Tongue (tissue), 2 donors: ENCODE data around the gene LPXN. TPM values are rescaled to one million over a fixed set of nuclear protein-coding genes. Genes with fewer than 3 reads are reported as not detected.
A peak's percentile ranks its signal among the peaks of the same experiment; 100 is the strongest.
"Not testable (repeated sequence)": the region's sequence is repeated elsewhere in the genome, so short reads cannot be mapped to it uniquely, and the experiment has no call there.

Experiments
- DNase-seq: peaks from one replicate; pipeline ENCODE4 v3.0.0-alpha.2; 2015
- total RNA-seq: library from RNA; depleted of rRNA; stranded (reverse); fragments of >200 nt; gene quantifications from one replicate; pipeline ENCODE4 v1.2.3, GENCODE V29; 2014

The LPXN gene
- total RNA-seq, 1 donor from 2014 or later, result 3.9 TPM

DNA sequence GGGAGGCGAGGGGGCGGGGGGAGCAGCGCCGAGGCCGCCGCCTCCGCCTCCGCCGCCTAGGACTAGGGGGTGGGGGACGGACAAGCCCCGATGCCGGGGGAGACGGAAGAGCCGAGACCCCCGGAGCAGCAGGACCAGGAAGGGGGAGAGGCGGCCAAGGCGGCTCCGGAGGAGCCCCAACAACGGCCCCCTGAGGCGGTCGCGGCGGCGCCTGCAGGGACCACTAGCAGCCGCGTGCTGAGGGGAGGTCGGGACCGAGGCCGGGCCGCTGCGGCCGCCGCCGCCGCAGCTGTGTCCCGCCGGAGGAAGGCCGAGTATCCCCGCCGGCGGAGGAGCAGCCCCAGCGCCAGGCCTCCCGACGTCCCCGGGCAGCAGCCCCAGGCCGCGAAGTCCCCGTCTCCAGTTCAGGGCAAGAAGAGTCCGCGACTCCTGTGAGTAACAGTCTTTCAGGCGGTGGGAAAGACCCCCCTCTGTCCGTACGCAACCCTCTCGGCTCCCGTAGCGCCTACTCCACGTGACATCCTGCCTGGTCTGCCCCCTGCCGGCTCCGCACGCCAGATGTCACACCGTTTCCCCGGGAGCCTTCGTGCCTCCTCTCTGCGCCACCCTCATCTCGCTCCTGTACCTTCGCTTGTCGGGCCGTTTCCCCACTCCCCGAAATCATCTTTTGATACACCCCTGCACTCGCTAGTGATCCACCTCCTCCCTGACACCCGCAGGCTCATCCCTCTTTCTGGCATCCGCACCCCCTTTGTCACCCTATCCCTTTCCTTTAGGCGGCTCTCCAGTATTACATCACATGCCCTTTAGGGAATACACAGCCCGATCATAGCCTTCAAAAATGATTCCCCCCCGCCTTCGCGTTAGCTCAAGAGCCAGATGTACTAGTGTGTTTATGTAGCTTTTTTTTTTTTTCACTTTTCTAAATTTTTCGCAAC, 3.8 kb upstream of the LPXN start:
- DNase-seq, result peak; percentile 97

DNA sequence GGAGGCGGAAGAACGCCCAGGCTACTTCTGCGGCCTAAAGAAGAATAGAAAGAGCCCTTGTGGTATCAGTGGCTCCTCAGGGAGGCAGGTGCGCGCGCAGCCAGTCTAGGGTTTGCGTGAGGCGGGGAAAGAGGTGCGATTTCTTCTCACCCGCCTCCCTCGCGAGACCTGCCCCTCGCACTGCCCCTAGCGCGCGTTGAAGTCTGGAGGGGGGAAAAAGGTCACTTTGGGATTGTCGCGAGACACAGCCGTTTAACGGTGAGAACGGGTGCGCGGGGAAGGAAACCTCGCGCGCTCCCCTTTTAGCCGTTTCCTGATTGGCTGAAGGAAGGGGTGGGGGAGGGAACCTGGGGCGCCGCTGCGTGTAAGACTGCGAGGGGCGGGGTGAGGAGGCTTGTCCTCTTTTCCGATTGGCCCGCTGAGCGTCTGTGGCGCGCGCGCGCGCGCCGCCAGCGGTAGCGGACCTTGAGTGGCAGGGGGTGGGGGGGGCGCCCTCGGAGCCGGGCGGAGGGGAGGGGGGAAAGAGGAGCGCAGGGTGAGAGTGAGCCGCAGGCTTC, 3.1 kb upstream of the LPXN start, which contains the start of gene ZFP91:
ZFP91 (plus strand) TSS at position 429 of the 557 bp plus-strand sequence. CDS start 219 bp downstream, outside the sequence.
- peak; percentile 99 for DNase-seq

DNA sequence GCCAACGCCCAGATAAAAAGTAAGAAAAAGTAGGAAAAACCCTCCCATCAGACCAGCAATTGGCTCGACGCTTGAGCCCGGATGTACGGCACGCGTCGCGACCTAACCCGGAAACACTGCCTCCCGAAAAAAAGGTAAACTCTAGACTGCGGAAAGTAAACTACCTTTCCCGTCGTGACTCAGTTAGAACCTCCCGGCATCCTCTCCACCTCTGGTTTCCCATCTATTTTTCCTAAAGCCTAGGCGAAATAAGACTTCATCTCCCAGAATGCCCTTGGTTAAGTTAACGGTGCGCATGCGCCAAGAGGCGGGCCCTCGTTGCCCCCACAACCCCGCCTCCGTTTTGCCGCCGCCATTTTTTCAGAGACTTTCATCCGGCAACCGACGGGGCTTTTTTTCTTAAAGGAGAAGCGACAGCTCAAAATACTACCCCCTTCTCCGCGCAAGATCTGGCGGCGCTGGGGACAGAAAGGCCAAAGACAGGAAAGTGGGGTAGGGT, 2.5 kb upstream of the LPXN start:
- peak; percentile 99 for DNase-seq

DNA sequence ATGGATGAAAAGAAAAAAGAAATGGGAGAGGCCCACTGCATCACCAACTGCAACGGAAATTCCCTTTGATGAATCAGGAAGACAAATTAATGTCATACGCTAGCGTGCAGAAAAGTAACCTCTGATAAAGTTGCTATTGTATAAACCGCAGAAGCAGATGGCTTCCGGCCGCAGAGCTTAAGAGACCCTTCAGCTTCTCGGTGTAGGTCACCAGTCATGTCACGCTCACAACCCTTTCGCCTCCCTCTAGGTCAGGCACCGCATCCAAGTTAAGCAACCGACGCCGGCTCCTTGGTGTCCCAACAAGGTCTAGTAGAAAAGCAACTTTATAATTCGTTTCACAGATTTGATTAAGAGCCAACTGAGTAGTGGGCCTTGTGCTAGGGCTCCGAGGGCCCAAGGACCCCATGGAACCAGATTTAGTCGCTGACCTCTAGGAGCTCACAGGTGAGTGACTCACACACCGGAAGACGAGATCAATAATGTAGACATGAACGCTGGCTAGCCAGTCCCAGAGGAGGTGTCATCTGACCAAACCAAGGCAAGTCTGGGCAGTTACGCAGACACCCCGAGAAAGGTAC, 2.0 kb upstream of the LPXN start:
- no peak for DNase-seq

DNA sequence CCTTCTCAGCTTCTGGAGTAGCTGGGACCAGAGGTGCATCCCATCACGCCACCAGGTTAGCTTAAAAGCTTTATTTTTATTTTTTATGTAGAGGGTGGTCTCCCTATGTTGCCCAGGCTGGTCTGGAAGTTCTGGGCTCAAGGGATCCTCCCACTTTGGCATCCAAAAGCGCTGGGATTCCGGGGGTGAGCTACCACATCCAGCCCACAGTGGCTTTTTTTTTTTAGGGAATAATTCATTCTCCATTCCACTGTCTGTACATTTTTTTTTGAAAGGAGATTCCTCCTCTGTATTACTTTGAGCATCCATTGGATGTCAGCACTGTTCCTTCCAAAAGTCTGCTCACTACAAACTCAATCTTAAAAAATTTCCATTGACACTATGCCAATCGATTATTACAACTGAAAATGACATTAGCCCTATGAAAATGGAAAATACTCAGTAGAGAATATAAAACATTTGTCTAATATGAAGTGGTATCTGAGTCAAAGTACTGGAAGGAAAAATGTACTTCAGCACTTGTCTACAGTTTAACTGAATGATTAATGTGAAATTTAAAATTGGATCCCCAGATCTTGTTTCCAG, 1.3 kb upstream of the LPXN start:
- peak; percentile 53 for DNase-seq

DNA sequence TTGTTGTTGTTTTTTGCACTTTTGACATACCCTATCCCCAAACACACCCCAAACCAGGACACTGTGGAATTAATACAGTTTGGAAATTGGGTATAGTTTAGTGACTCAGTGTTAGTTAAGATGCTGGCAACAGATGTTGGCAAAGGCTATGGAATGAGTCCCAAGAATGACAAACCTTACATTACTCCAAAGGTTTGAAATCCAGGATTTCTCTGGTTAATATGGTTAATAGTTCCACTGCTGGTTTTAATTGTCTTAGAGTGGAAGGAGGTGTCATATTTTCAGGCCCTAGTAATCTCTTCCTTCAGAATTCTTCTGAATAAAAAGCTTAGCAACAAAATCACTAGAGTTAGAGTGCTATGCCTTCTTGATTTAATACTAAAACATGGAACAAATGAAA, 775 bp downstream of the LPXN start:
- DNase-seq, result no peak

DNA sequence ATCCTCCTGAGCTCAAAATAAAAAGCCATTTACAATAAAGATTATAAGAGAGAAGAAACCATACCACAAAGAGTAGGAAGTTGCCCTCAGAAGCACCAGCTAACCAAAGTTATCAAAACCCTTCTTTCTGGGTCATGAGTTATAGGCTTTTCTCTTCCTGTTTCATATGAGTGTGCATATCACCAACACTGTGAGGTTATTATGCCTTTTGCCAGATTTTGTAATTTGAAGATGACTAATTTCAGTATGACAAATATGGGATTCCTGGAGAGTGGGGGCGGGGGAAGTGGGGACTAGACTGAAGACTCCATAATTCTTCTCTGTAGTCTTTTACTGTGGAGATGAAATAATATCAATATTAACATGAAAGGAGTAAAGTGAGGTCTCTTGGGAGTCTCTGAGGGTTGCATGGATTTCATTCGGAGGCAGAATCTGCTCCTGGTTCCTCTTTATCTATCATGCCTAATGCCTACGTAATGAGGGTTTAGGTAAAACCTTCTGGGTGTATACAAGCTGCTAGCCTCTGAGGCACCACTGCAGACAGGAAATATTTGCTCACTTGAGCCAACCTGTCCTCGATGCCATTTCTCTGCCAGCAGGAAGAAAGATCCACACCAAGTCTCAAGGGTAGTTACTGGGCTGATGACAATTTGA, 2.1 kb downstream of the LPXN start:
- peak; percentile 11 for DNase-seq

DNA sequence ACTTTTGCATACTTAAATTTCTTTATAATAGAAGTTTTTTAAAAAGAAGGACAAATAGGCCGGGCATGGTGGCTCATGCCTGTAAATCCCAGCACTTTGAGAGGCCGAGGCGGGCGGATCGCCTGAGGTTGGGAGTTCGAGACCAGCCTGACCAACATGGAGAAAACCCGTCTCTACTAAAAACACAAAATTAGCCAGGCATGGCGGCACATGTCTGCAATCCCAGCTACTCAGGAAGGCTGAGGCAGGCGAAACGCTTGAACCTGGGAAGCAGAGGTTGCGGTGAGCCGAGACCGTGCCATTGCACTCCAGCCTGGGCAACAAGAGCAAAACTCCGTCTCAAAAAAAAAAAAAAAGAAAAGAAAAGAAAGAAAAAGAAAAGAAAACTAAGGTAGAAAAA, 2.8 kb downstream of the LPXN start:
- not testable (repeated sequence) for DNase-seq

DNA sequence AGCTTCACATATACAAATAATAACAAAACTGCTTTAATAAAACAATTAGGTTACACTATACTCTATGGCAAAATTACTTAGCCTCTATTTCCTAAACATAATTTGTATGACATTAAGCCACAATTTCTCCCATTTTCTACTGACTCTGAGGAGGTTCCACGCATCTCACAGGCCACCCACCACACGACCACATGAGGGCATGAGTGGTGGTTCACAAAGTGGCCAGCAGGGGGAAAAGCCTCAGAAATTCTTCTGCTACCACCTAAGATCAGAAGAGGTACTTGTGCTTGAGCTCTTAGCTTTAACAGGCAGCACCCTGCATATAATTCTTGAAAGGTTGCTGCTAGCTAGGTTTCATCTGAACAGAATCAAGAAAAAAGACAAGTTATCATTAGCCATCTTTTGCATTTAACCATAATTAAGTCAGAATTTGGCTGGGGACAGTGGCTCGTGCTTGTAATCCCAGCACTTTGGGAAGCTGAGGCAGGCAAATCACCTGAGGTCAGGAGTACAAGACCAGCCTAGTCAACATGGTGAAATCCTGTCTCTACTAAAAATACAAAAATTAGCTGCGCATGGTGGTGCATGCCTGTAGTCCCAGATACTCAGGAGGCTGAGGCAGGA, 7.7 kb downstream of the LPXN start:
- DNase-seq, result peak; percentile 54

DNA sequence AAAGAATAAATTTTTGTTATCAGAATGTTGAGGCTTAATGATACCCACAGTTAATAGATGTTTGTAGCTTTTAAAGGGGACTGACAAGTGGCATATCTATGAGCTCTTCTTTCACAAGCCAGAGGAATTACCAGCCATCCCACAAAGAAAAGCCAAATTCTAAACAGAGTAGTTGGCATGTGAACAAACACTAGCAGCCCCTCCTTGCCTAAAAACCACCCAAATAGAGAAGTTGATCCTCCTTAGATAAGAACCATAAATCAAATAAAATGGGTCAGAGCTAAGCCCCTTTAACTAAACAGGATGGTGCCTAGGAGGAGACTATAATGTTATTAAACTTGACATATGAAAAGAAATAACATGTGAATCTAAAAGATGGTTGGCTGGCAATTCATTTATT, 11.4 kb downstream of the LPXN start:
- DNase-seq, result no peak

DNA sequence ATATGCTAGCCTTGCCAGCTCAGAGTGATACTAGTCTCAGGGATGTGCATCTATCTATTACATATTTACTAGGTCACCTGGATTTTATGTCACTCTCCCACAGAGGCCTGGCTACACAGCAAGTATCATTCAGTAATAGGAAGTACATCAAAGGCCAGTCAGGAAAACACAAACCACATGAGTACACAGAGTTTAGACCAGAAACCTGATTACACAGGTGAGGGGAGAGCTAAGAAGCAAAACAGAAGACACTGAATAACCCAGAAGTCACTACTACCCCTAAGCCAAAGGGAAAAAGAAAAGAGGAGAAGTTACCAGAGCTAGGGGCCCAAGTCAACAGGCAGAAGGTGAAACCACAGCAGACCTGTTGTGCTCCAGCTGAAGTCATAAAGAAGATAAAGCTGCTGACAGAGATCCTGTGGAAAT, 13.3 kb downstream of the LPXN start:
- no peak for DNase-seq

DNA sequence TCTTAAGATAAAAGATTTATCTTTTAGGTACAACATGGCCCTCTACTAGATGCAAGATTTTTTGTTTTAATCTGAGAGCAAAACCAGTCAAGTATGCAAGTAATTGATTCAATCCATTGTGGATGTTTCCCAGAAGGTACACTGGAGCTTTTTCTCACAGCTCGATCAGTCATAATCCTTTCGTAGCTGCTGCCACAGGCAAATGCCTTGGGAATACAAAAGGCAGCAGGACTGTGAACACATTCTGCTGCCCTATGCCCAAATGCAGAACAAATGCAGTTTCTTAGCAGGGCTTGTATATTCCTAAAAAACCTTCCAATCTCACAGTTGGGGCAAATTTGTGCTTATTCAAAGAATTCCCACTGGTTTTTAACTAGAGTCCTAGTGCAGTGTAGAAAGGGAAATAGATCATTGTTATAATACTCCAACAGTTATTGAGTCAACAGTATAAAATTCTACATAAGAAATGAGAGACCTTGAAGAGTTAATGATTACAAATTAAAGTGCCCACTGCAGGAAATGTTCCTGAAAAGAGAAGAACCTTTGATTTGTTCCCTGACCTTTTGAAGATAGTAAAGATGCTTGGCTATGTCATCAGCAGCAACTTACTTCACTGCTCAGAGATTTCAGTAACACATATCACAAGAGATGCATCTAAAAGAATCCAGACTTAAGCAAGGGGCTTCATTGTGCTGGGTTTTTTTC, 14.1 kb downstream of the LPXN start:
- DNase-seq, result no peak

DNA sequence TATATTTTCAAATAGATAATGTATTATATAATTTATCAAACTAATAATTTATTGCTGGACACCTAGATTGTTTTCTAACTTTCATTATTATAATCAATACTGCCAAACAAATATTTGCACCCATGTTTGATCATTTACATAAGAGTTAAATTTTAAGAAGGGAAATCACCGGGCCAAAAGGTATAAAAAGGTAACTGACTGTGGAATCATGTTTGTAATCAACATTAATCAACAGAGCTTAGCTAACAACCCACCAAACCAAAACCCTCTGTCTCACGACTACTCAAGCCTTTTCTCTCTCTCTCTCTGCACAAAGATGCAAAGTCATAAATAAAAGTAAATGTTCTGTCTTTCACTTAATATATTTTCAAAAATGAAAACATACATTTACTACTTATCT, 14.8 kb downstream of the LPXN start:
- DNase-seq, result no peak

DNA sequence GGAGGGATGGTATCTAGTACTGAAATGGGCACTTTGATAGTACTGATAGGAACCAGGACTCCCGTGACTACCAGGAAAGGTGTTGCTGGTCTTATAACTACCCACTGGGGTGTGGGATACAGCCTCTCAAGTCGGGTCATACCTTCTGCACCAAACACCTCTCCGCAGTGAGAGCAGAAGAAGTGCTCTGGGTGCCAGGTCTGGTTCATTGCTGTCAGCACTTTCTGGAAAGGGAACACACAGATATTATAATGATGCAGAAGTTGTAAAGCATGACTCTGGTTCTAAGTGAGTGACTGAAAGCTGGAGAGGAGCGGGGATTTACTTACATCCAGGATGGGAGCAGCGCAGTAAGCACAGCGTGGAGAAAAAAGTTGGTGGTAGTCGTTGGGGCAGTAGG, 26.0 kb downstream of the LPXN start:
- DNase-seq, result no peak

DNA sequence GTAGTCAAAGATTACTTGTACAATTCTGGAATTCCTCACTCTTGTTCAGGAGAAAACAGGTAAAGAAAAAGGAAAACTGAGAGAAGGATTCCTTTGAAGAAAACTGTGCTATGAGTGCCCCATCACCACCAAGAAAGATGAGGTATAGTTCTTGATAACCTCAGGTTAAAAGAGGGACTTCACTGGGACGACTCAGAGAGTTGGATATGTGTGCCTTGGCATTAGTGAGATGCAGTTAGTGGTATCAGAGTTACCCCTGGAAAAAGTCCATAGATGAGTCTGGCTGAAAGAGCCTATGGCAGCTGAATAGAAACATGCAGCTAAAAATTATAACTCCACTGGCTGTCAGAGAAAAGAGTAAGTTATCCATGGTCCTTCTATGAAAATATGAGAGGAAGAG, 28.8 kb downstream of the LPXN start:
- no peak for DNase-seq

DNA sequence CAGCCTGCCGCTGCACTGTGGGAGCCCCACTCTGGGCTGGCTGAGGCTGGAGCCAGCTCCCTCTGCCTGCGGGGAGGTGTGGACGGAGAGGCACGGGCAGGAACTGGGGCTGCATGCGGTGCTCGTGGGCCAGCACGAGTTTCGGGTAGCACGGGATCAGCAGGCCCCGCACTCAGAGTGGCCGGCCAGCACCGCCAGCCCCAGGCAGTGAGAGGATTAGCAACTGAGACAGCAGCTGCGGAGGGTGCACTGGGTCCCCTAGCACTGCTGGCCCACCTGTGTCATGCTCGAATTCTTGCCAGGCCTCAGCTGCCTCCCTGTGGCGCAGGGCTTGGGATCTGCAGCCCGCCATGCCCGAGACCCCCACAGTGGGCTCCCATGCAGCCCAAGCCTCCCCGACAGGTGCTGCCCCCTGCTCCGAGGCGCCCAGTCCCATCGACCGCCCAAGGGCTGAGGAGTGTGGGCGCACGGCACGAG, 43.8 kb downstream of the LPXN start:
- no peak for DNase-seq

DNA sequence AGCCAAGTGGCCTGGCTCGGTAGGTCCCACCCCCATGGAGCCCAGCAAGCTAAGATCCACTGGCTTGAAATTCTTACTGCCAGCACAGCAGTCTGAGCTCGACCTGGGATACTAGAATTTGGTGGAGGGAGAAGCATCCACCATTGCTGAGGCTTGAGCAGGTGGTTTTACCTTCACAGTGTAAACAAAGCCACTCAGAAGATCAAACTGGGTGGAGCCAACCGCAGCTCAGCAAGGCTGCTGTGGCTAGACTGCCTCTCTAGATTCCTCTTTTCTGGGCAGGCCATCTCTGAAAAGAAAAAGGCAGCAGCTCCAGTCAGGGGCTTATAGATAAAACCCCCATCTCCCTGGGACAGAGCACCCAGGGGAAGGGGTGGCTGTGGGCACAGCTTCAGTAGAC, 45.4 kb downstream of the LPXN start:
- DNase-seq, result no peak

DNA sequence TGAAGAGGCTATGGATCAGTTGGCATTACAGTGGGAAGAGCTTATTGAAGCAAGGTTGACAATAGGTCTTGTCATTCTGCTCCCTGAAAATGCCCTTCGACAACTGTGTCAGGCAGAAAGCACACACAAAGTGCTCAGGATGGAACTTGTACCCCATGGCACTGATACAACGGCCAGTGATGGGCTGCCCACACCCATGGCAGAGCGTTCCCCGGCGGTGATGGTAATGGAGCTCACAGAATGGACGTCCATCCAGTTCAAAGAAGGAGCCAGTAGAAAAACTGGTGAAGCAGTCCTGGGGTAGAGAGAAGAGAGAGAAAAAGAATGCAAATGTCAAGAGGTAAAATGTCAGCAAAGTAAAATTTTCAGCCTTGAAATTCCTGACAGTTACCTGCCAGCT, 48.2 kb downstream of the LPXN start:
- no peak for DNase-seq

DNA sequence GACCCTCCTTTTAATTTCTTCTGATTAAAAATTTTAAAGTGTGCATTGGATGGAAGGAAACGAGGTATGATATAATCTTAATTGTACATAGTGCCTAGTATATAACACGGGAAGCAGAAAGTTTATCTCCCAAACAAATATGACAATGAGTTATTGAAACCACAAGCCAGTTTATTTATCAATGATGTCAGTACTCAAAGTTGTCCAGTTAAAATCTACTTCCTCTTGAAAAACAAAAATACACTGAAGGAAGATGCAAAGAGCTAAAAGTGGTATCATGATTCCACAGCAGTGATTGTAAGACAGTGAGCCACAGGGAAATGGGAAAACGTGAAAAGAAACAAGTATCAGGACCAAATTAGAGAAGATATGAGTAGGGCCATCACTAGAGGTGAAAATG, 48.9 kb downstream of the LPXN start:
- DNase-seq, result no peak

DNA sequence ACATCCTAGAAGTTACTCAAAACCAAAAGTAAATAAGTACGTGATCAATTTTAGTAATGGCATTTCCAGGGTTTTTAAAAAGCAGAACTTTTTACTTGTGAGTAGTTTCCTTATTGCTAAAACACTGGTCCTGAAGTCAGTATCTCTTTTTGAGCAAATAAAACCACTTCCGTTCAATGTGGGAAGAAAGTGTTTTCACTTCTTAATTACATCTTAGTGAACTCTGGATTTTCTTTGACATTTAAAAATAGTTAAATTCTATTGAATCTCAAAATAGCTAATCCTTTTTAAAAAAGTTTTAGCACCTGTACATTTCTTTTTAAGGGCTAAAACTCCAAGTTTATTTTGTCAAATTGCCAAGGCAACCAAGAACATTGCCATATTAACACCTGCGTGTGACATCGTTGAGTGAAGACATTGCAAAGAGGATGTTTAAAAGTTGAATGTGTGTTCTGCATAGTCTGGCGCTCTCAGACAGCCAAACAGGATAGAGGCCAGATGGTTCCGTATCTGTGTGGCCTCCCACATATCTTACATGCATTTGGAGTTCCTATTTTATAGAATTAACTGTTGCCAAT, 50.5 kb downstream of the LPXN start:
- DNase-seq, result peak; percentile 11
